HCT116 (cell line): ENCODE measurements around the gene METTL17. TPM values are rescaled to one million over a fixed set of nuclear protein-coding genes. Genes with fewer than 3 reads are reported as not detected.

ENCODE experiments used
- ATAC-seq: fragments of 200-7000 bp; cut with Tn5 transposase; 2 replicates; pipeline ENCODE4 v1.9.1; 2020; ENCODE audit warnings: mild to moderate bottlenecking, moderate library complexity
- BruUV-seq: library from RNA; stranded (reverse); fragments of 400-500 nt; replicated peaks from 2 replicates; lab custom pipeline; 2021; lab: Mats Ljungman, UMichigan
- CTCF ChIA-PET: fragments of 300-600 bp; sonication (Branson Sonifier 250); formaldehyde crosslinking; loops from one replicate; lab custom pipeline; 2021; ENCODE audit warnings: antibody characterized with exemption; lab: Charles Lee
- POLR2A ChIA-PET: fragments of 300-600, 350-600 bp; sonication (Branson Sonifier 250); formaldehyde crosslinking; loops from one replicate; lab custom pipeline; 2021; ENCODE audit warnings: antibody characterized with exemption; lab: Charles Lee
- RAD21 ChIA-PET, 2 experiments: fragments of 300-600 bp; sonication (Branson Sonifier 250); formaldehyde crosslinking; loops; one replicate each; lab custom pipeline; 2023; ENCODE audit warnings: low total read pairs in 2 of 2; ENCODE audit not compliant: uncharacterized antibody in 2 of 2, unreplicated experiment in 2 of 2, low non-redundant PET in 1 of 2; lab: Charles Lee
- DNase-seq: peaks from one replicate; pipeline ENCODE4 v3.0.0-alpha.2; 2010; ENCODE audit warnings: low read depth, low spot score
- H2AFZ ChIP-seq: fragments of 200-600 bp; shearing (Covaris generic), sonication (generic); 2 replicates; pipeline ENCODE4 v1.6.1; 2017; ENCODE audit warnings: low read depth, mixed run types, mixed read lengths, antibody characterized with exemption, low read length; ENCODE audit not compliant: poor library complexity, severe bottlenecking
- H3K27ac ChIP-seq: 2 replicates; pipeline ENCODE4 v1.5.1; 2012; ENCODE audit warnings: low read depth, low read length
- H3K27me3 ChIP-seq: fragments of 200-600 bp; sonication (generic); 2 replicates; pipeline ENCODE4 v1.6.1; 2016; ENCODE audit warnings: mixed run types, low read length, mixed read lengths; ENCODE audit not compliant: insufficient read depth
- H3K36me3 ChIP-seq, 2 experiments: fragments of 200-500 bp in 1 of 2; fragments of 200-600 bp in 1 of 2; sonication (Bioruptor generic) in 1 of 2; sonication (generic) in 1 of 2; 2 replicates each; pipeline versions ENCODE4 v1.5.1 to v1.6.1; 2014 to 2016; ENCODE audit warnings: low read length in 2 of 2, inconsistent platforms in 1 of 2, mixed read lengths in 1 of 2, mixed run types in 1 of 2; ENCODE audit not compliant: insufficient read depth in 2 of 2, control insufficient read depth in 1 of 2
- H3K4me1 ChIP-seq, 2 experiments: fragments of 200-600 bp in 1 of 2; sonication (generic) in 1 of 2; 2 replicates each; pipeline versions ENCODE4 v1.5.1 to v1.6.1; 2012 to 2017; ENCODE audit warnings: low read length in 2 of 2, inconsistent platforms in 1 of 2, mild to moderate bottlenecking in 1 of 2, mixed read lengths in 1 of 2, mixed run types in 1 of 2, moderate library complexity in 1 of 2; ENCODE audit not compliant: insufficient read depth in 2 of 2, control insufficient read depth in 1 of 2
- H3K4me2 ChIP-seq: fragments of 200-600 bp; sonication (generic); 2 replicates; pipeline ENCODE4 v1.6.1; 2017; ENCODE audit warnings: mixed run types, low read length, mixed read lengths
- H3K4me3 ChIP-seq, 2 experiments: fragments of 200-600 bp in 1 of 2; sonication (generic) in 1 of 2; replicated peaks in 1 of 2; 2 replicates each; pipeline ENCODE4 v1.5.1; 2011 to 2016; ENCODE audit warnings: low read length in 2 of 2, control low read depth in 1 of 2, low read depth in 1 of 2, mild to moderate bottlenecking in 1 of 2, mixed read lengths in 1 of 2, mixed run types in 1 of 2
- H3K79me2 ChIP-seq: fragments of 200-600 bp; sonication (generic); 2 replicates; pipeline ENCODE4 v1.6.1; 2017; ENCODE audit warnings: mild to moderate bottlenecking, mixed run types, low read length, moderate library complexity, mixed read lengths; ENCODE audit not compliant: insufficient read depth
- H3K9ac ChIP-seq: fragments of 200-600 bp; sonication (generic); 2 replicates; pipeline ENCODE4 v1.6.1; 2016; ENCODE audit warnings: low read length, mixed read lengths
- H3K9me2 ChIP-seq: fragments of 200-600 bp; sonication (generic), shearing (Covaris generic); 2 replicates; pipeline ENCODE4 v1.6.1; 2017; ENCODE audit warnings: mixed run types, mild to moderate bottlenecking, moderate library complexity; ENCODE audit not compliant: insufficient read depth
- H3K9me3 ChIP-seq, 2 experiments: fragments of 200-500 bp in 1 of 2; fragments of 200-600 bp in 1 of 2; sonication (Bioruptor generic) in 1 of 2; sonication (generic) in 1 of 2; 2 replicates each; pipeline ENCODE4 v1.6.1; 2014 to 2017; ENCODE audit warnings: low read length in 2 of 2, mixed read lengths in 2 of 2, inconsistent platforms in 1 of 2, low read depth in 1 of 2, mild to moderate bottlenecking in 1 of 2, mixed run types in 1 of 2, moderate library complexity in 1 of 2; ENCODE audit not compliant: control insufficient read depth in 1 of 2, insufficient read depth in 1 of 2
- H4K20me1 ChIP-seq: fragments of 200-600 bp; sonication (generic), shearing (Covaris generic); 2 replicates; pipeline ENCODE4 v1.6.1; 2017; ENCODE audit warnings: mixed run types, mild to moderate bottlenecking, moderate library complexity; ENCODE audit not compliant: insufficient read depth
- EZH2phosphoT487 ChIP-seq: fragments of 200-600 bp; IDR thresholded peaks from 2 replicates; pipeline ENCODE4 v1.6.1; 2018; ENCODE audit warnings: antibody characterized with exemption, borderline replicate concordance
- POLR2AphosphoS5 ChIP-seq: IDR thresholded peaks from 2 replicates; pipeline ENCODE4 v1.6.1; 2011; ENCODE audit warnings: mild to moderate bottlenecking, low read depth, low read length, moderate library complexity
- SIN3A ChIP-seq: IDR thresholded peaks from 2 replicates; pipeline ENCODE4 v1.6.1; 2012; ENCODE audit warnings: low read depth
- SRF ChIP-seq: IDR thresholded peaks from 2 replicates; pipeline ENCODE4 v1.6.1; 2012; ENCODE audit warnings: low read depth
- ZNF274 ChIP-seq: fragments of 200-500 bp; sonication (Bioruptor generic); IDR thresholded peaks from 2 replicates; pipeline ENCODE4 v1.6.1; 2014; ENCODE audit warnings: mild to moderate bottlenecking, low read depth, low read length, inconsistent platforms
- intact Hi-C: fragments of 100-400 bp; cut with micrococcal nuclease; formaldehyde crosslinking; loops from 2 replicates; pipeline ENCODE4 v1.10.0; 2022
- total RNA-seq: library from RNA; stranded (reverse); gene quantifications from one replicate; pipeline ENCODE4 v1.2.1, GENCODE V29; 2021; ENCODE audit not compliant: unreplicated experiment

Gene METTL17
- total RNA-seq, 1 experiment from 2014 or later: 93.5 TPM

DNA sequence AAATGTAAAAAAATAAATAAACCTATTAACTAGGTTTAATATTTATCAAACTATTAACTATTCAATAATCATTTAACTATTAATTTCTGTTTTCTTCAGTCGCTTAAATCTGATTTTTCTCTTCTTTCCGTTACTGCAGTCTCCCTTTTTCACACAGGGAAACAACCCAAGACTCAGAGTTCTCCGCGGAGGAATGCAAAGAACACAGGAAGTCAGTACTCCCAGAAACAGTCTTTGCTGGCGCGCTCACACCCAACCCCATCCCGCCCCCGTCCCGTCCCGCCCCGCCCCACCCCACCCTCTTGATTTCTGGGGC is 351 bp upstream of the METTL17 start:
- Histone ChIP-seq H3K4me1 (peaks cover 15 to 32% of the 10 kb centered on the region in 2 experiments), H3K36me3 (peaks cover 21 to 23% of the 10 kb centered on the region in 2 experiments; a peak in 3 of 4 replicates), H3K27me3 (no peaks in the 10 kb centered on the region), H3K4me3 (peak overlapping the region; percentile 43 to 69), H3K79me2 (peaks cover 32% of the 10 kb centered on the region), H3K27ac (peak overlapping the region; percentile 85), H2AFZ (no peak overlapping the region), H3K9me2 (no peaks in the 10 kb centered on the region), H3K4me2 (peak overlapping the region; percentile 80), H3K9me3 (no peaks in the 10 kb centered on the region), H3K9ac (peak overlapping the region; percentile 36; the same call in 1 of the 2 replicates), H4K20me1 (no peaks in the 10 kb centered on the region)
- CTCF ChIA-PET: interaction anchor here (0.6 to 1.6 kb wide), 3 partner anchors 14 to 25 kb away, joined by 3 to 6 read pairs (median 5); no protein-coding TSS in a partner anchor
- TF ChIP-seq EZH2phosphoT487: no peak
- peak; percentile 53 for TF ChIP-seq POLR2AphosphoS5
- no TSS peak for BruUV-seq
- DNase-seq (no peak), ATAC-seq (no peak)
- POLR2A ChIA-PET: interaction anchor here (1.2 kb wide), 1 partner anchor 17 kb away, joined by 3 read pairs; no protein-coding TSS in a partner anchor
- intact Hi-C loops: loop anchor here (5.0 kb wide), 1 partner anchor 307 kb away; the partner anchor contains the start of gene RNASE4
- RAD21 ChIA-PET: no interaction called here

DNA sequence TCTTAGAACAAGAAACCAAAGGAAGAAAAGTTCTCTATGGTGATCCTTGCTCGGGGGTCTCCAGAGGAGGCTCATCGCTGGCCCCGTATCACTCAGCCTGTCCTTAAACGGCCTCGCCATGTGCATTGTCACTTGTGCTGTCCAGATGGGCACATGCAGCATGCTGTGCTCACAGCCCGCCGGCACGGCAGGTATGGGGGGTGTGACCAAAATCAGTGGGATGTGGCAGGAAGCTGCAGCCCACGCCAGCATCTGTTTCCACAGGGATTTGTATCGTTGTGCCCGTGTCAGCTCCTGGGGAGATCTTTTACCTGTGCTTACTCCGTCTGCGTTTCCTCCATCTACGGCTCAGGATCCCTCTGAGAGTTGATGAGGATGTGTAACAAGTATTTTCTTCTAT is 6.7 kb downstream of the METTL17 start:
- no TSS peak for BruUV-seq
- Histone ChIP-seq H4K20me1 (no peaks in the 10 kb centered on the region), H3K27me3 (no peaks in the 10 kb centered on the region), H3K36me3 (peaks cover 33 to 47% of the 10 kb centered on the region in 2 experiments; a peak in 3 of 4 replicates), H3K9ac (no peak overlapping the region), H3K4me2 (no peak overlapping the region), H3K4me1 (peaks cover 7 to 13% of the 10 kb centered on the region in 2 experiments; a peak in 3 of 4 replicates), H2AFZ (no peak overlapping the region), H3K9me3 (no peaks in the 10 kb centered on the region), H3K79me2 (peaks cover 17% of the 10 kb centered on the region), H3K27ac (no peak overlapping the region), H3K4me3 (no peak overlapping the region), H3K9me2 (no peaks in the 10 kb centered on the region)
- ChIA-PET RAD21 (no interaction called here), POLR2A (no interaction called here), CTCF (interaction anchor here (0.9 kb wide), 1 partner anchor 11 kb away, joined by 3 read pairs; no protein-coding TSS in a partner anchor)
- ATAC-seq (no peak), DNase-seq (no peak)
- intact Hi-C loops: no loop called here
- no peak for TF ChIP-seq ZNF274
- no peak for TF ChIP-seq SRF
- no peak for TF ChIP-seq SIN3A
